DND-41 (cell line): ENCODE measurements around the gene SUPT20HL1.

Experiments
- ATAC-seq: fragments of 200-7000 bp; cut with Tn5 transposase; 3 replicates; pipeline ENCODE4 v1.9.1; 2021; ENCODE audit warnings: low read depth; ENCODE audit not compliant: insufficient read depth
- DNase-seq: peaks from one replicate; pipeline ENCODE4 v3.0.0-alpha.2; 2020
- H2AFZ ChIP-seq: 2 replicates; pipeline ENCODE4 v1.6.0; 2012; ENCODE audit warnings: low read depth, low read length
- H3K27ac ChIP-seq: 2 replicates; pipeline ENCODE4 v1.5.1; 2012; ENCODE audit warnings: low read length, inconsistent platforms
- H3K27me3 ChIP-seq: fragments of 200-600 bp; sonication (generic); 2 replicates; pipeline ENCODE4 v1.6.0; 2012; ENCODE audit warnings: low read length, mild to moderate bottlenecking, inconsistent platforms; ENCODE audit not compliant: insufficient read depth, poor library complexity
- H3K36me3 ChIP-seq: 2 replicates; pipeline ENCODE4 v1.5.1; 2012; ENCODE audit warnings: low read length, inconsistent platforms; ENCODE audit not compliant: insufficient read depth
- H3K4me1 ChIP-seq: 2 replicates; pipeline ENCODE4 v1.5.1; 2012; ENCODE audit warnings: mild to moderate bottlenecking, low read length; ENCODE audit not compliant: insufficient read depth
- H3K4me2 ChIP-seq: 2 replicates; pipeline ENCODE4 v1.6.0; 2012; ENCODE audit warnings: mild to moderate bottlenecking, moderate library complexity, low read length, inconsistent platforms; ENCODE audit not compliant: insufficient read depth
- H3K4me3 ChIP-seq, 2 experiments: fragments of 200-600 bp in 1 of 2; shearing (Covaris generic) in 1 of 2; 2 replicates each; pipeline ENCODE4 v1.5.1; 2012 to 2016; ENCODE audit warnings: inconsistent platforms in 2 of 2, low read length in 2 of 2, mild to moderate bottlenecking in 2 of 2, low read depth in 1 of 2, moderate library complexity in 1 of 2
- H3K79me2 ChIP-seq: 2 replicates; pipeline ENCODE4 v1.6.0; 2012; ENCODE audit warnings: low read length, inconsistent platforms; ENCODE audit not compliant: insufficient read depth
- H3K9ac ChIP-seq: 2 replicates; pipeline ENCODE4 v1.6.0; 2012; ENCODE audit warnings: low read depth, mild to moderate bottlenecking, inconsistent platforms, low read length, moderate library complexity
- H3K9me3 ChIP-seq: 2 replicates; pipeline ENCODE4 v1.5.1; 2012; ENCODE audit warnings: low read length, moderate library complexity, mild to moderate bottlenecking, inconsistent platforms; ENCODE audit not compliant: insufficient read depth, severe bottlenecking
- H4K20me1 ChIP-seq: 2 replicates; pipeline ENCODE4 v1.6.0; 2012; ENCODE audit warnings: low read length; ENCODE audit not compliant: insufficient read depth
- CTCF ChIP-seq: IDR thresholded peaks from 2 replicates; pipeline ENCODE4 v1.5.1; 2012; ENCODE audit warnings: borderline replicate concordance, low read length, moderate library complexity, mild to moderate bottlenecking; ENCODE audit not compliant: poor library complexity, severe bottlenecking; ENCODE audit errors: extremely low read depth
- EZH2 ChIP-seq: IDR thresholded peaks from 3 replicates; pipeline ENCODE4 v1.6.1; 2012; ENCODE audit warnings: borderline replicate concordance, low read depth, mild to moderate bottlenecking, moderate library complexity, low read length, inconsistent platforms; ENCODE audit not compliant: severe bottlenecking

Gene SUPT20HL1

GRCh38 chrX:24316111-24316510 is 44.3 kb upstream of the SUPT20HL1 start:
- no peak overlapping the region for H2AFZ ChIP-seq
- no peaks in the 10 kb centered on the region for H3K27me3 ChIP-seq
- no peak overlapping the region for H3K9ac ChIP-seq
- ATAC-seq (no peak), DNase-seq (no peak)
- no peaks in the 10 kb centered on the region for H4K20me1 ChIP-seq
- no peaks in the 10 kb centered on the region for H3K79me2 ChIP-seq
- no peak overlapping the region for H3K27ac ChIP-seq
- H3K36me3 ChIP-seq: no peaks in the 10 kb centered on the region
- H3K4me1 ChIP-seq: no peaks in the 10 kb centered on the region
- TF ChIP-seq CTCF (no peak), EZH2 (no peak)
- no peak overlapping the region for H3K4me2 ChIP-seq
- H3K9me3 ChIP-seq: no peaks in the 10 kb centered on the region
- no peak overlapping the region for H3K4me3 ChIP-seq

GRCh38 chrX:24317567-24317966 is 42.9 kb upstream of the SUPT20HL1 start:
- no peak overlapping the region for H3K4me2 ChIP-seq
- no peaks in the 10 kb centered on the region for H3K36me3 ChIP-seq
- H4K20me1 ChIP-seq: no peaks in the 10 kb centered on the region
- no peak for DNase-seq
- H3K27me3 ChIP-seq: no peaks in the 10 kb centered on the region
- no peaks in the 10 kb centered on the region for H3K9me3 ChIP-seq
- no peak overlapping the region for H2AFZ ChIP-seq
- H3K27ac ChIP-seq: no peak overlapping the region
- H3K4me3 ChIP-seq: no peak overlapping the region
- no peaks in the 10 kb centered on the region for H3K79me2 ChIP-seq
- H3K4me1 ChIP-seq: no peaks in the 10 kb centered on the region
- TF ChIP-seq EZH2 (no peak), CTCF (no peak)
- ATAC-seq: no peak
- H3K9ac ChIP-seq: no peak overlapping the region

- no peak overlapping the region for H3K9ac ChIP-seq
- no peaks in the 10 kb centered on the region for H3K79me2 ChIP-seq
- no peak overlapping the region for H3K27ac ChIP-seq
- H4K20me1 ChIP-seq: no peaks in the 10 kb centered on the region
- H3K4me1 ChIP-seq: no peaks in the 10 kb centered on the region
- H2AFZ ChIP-seq: no peak overlapping the region
- H3K36me3 ChIP-seq: no peaks in the 10 kb centered on the region
- no peak for ATAC-seq
- no peak overlapping the region for H3K4me2 ChIP-seq
- no peak for DNase-seq
- no peak overlapping the region for H3K4me3 ChIP-seq
- no peak for TF ChIP-seq CTCF
- H3K27me3 ChIP-seq: no peaks in the 10 kb centered on the region
- H3K9me3 ChIP-seq: no peaks in the 10 kb centered on the region
Measured at GRCh38 chrX:24321741-24322395, 38.6 kb upstream of the SUPT20HL1 start.

- ATAC-seq: no peak
- DNase-seq: no peak
- TF ChIP-seq EZH2 (no peak), CTCF (no peak)
Measured at GRCh38 chrX:24325231-24325630, 35.2 kb upstream of the SUPT20HL1 start.

More at GRCh38 chrX:24325231-24325630, 35.2 kb upstream of the SUPT20HL1 start:
- no peaks in the 10 kb centered on the region for H3K9me3 ChIP-seq
- H3K9ac ChIP-seq: no peak overlapping the region
- H4K20me1 ChIP-seq: no peaks in the 10 kb centered on the region
- H2AFZ ChIP-seq: no peak overlapping the region
- no peak overlapping the region for H3K4me2 ChIP-seq
- no peaks in the 10 kb centered on the region for H3K36me3 ChIP-seq
- no peak overlapping the region for H3K27ac ChIP-seq
- no peaks in the 10 kb centered on the region for H3K4me1 ChIP-seq
- no peak overlapping the region for H3K4me3 ChIP-seq
- H3K79me2 ChIP-seq: no peaks in the 10 kb centered on the region
- H3K27me3 ChIP-seq: no peaks in the 10 kb centered on the region
